Breast epithelium (tissue), 3 donors: ENCODE measurements around the gene ACP3.

ENCODE experiments used
- POLR2A ChIP-seq: fragments of 450-650 bp; IDR thresholded peaks from one replicate; pipeline ENCODE4 v1.6.1; 2016; ENCODE audit warnings: antibody characterized with exemption, mild to moderate bottlenecking, moderate library complexity
- TF ChIP-seq, protein P1 (sequence below), 3 donors: fragments of 450-650 bp; IDR thresholded peaks; one replicate each; pipeline ENCODE4 v1.5.1; 2016 to 2017; ENCODE audit warnings: antibody characterized with exemption in 3 of 3, mild to moderate bottlenecking in 3 of 3, moderate library complexity in 3 of 3

DNA sequence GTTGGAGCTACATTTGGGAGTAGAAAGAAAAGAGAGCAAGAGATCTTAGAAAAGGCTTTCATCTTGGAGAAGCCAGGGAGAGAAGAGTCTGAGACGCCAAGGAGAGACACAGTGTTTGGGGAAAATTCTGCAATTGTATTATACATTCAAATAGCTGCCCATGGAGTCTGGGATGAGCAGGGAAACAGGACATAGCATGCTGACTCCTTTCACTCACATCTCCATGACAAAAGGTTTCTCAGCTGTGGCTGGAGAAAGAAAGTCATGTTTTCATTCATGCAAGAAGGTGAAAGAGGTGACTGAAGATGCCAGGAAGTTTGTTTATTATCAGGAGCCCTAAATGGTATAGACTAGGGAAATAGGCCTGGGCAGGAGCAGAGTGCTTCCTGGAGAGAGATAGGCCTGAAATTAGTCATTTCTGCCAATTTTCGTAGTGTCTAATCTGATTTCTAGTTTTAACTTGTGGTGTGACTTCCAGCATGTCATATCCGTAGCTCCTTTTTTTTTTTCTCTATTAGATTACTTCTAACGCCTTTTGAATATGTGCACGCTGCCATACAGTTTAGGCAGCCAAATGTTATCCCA, 34.1 kb downstream of the ACP3 start:
- TF ChIP-seq, protein P1, sequence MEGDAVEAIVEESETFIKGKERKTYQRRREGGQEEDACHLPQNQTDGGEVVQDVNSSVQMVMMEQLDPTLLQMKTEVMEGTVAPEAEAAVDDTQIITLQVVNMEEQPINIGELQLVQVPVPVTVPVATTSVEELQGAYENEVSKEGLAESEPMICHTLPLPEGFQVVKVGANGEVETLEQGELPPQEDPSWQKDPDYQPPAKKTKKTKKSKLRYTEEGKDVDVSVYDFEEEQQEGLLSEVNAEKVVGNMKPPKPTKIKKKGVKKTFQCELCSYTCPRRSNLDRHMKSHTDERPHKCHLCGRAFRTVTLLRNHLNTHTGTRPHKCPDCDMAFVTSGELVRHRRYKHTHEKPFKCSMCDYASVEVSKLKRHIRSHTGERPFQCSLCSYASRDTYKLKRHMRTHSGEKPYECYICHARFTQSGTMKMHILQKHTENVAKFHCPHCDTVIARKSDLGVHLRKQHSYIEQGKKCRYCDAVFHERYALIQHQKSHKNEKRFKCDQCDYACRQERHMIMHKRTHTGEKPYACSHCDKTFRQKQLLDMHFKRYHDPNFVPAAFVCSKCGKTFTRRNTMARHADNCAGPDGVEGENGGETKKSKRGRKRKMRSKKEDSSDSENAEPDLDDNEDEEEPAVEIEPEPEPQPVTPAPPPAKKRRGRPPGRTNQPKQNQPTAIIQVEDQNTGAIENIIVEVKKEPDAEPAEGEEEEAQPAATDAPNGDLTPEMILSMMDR (IDR thresholded peaks at IDR 0.05) = no peak
- no peak for TF ChIP-seq POLR2A
